HepG2 (cell line): ENCODE data around the gene FUBP3. TPM values are rescaled to one million over a fixed set of nuclear protein-coding genes. Genes with fewer than 3 reads are reported as not detected.

ENCODE experiments used
- BRD4 ChIP-seq: sonication (generic); formaldehyde crosslinking; IDR thresholded peaks from 2 replicates; pipeline ENCODE4 v1.4.0; 2020; ENCODE audit warnings: missing genetic modification reagents
- EZH2 ChIP-seq: conservative IDR thresholded peaks from 2 replicates; pipeline ENCODE4 v1.6.1; 2012; ENCODE audit warnings: mild to moderate bottlenecking, low read depth, low read length, moderate library complexity
- NAIF1 ChIP-seq: sonication (generic); formaldehyde crosslinking; IDR thresholded peaks from 2 replicates; pipeline ENCODE4 v1.5.0; 2020; ENCODE audit warnings: mild to moderate bottlenecking, missing genetic modification reagents, borderline replicate concordance
- NR2F2 ChIP-seq: IDR thresholded peaks from 2 replicates; pipeline ENCODE4 v1.6.1; 2012; ENCODE audit warnings: low read depth, inconsistent platforms, borderline replicate concordance
- SMAD1 ChIP-seq: sonication (generic); formaldehyde crosslinking; IDR thresholded peaks from 2 replicates; pipeline ENCODE4 v1.4.0; 2020; ENCODE audit warnings: missing genetic modification reagents, low read depth, mild to moderate bottlenecking, borderline replicate concordance
- SRSF1 ChIP-seq: fragments of 200-400 bp; formaldehyde crosslinking; optimal IDR thresholded peaks from 2 replicates; pipeline ENCODE3; 2017; ENCODE audit warnings: mild to moderate bottlenecking, low read depth, low read length, moderate library complexity
- ZBTB38 ChIP-seq: sonication (generic); formaldehyde crosslinking; IDR thresholded peaks from 2 replicates; pipeline ENCODE4 v1.5.1; 2020; ENCODE audit warnings: mild to moderate bottlenecking, missing genetic modification reagents
- ZNF260 ChIP-seq: sonication (generic); formaldehyde crosslinking; IDR thresholded peaks from 2 replicates; pipeline ENCODE4 v1.4.0; 2020; ENCODE audit warnings: missing genetic modification reagents, low read depth, mild to moderate bottlenecking, borderline replicate concordance
- ZNF615 ChIP-seq: sonication (generic); formaldehyde crosslinking; IDR thresholded peaks from 2 replicates; pipeline ENCODE4 v1.5.0; 2020; ENCODE audit warnings: mild to moderate bottlenecking, missing genetic modification reagents, borderline replicate concordance
- ZNF644 ChIP-seq: IDR thresholded peaks from 2 replicates; pipeline ENCODE4 v1.6.1; 2016; ENCODE audit warnings: low read depth
- polyA plus RNA-seq, 8 experiments: library from polyadenylated mRNA; depleted of rRNA in 3 of 8; stranded (reverse) in 7 of 8; unstranded in 1 of 8; fragments of >200 nt; fragmentation: Illumina TruSeq in 4 of 8; extraction: Trizol in 4 of 8; gene quantifications; 2 replicates each; pipeline versions ENCODE4 v1.2.1 to v1.2.3, GENCODE V29; 2011 to 2016; ENCODE audit warnings: low read depth in 4 of 8, missing spikeins in 1 of 8, mixed read lengths in 1 of 8; ENCODE audit not compliant: insufficient read depth in 1 of 8
- total RNA-seq, 5 experiments: library from RNA; depleted of rRNA; stranded (reverse); fragments of >200 nt; fragmentation: Illumina TruSeq; extraction: Trizol; gene quantifications; 2 replicates each; pipeline ENCODE4 v1.2.3, GENCODE V29; 2016; ENCODE audit warnings: low read depth in 1 of 5
- TF ChIP-seq, protein P1 (sequence below): IDR thresholded peaks from 2 replicates; pipeline ENCODE4 v1.6.1; 2016
- TF ChIP-seq, protein P2 (sequence below): sonication (generic); formaldehyde crosslinking; IDR thresholded peaks from 2 replicates; pipeline ENCODE4 v1.4.0; 2020; ENCODE audit warnings: missing genetic modification reagents
- TF ChIP-seq, protein P3 (sequence below): sonication (generic); formaldehyde crosslinking; IDR thresholded peaks from 2 replicates; pipeline ENCODE4 v1.8.0; 2022; ENCODE audit warnings: missing genetic modification reagents, mild to moderate bottlenecking, borderline replicate concordance
- TF ChIP-seq, protein P4 (sequence below), 2 experiments: fragments of 450-650 bp in 1 of 2; sonication (generic) in 1 of 2; formaldehyde crosslinking in 1 of 2; IDR thresholded peaks; 2 replicates each; pipeline versions ENCODE4 v1.6.1 to v1.8.0; 2016 to 2022; ENCODE audit warnings: antibody characterized with exemption in 1 of 2, mild to moderate bottlenecking in 1 of 2, missing genetic modification reagents in 1 of 2

Gene FUBP3
- total and polyA plus RNA-seq, 2 of the 13 experiments (the other 11 are each of a cell fraction or from before 2014, with no cell fraction given): 28.7 to 40.0 TPM

DNA sequence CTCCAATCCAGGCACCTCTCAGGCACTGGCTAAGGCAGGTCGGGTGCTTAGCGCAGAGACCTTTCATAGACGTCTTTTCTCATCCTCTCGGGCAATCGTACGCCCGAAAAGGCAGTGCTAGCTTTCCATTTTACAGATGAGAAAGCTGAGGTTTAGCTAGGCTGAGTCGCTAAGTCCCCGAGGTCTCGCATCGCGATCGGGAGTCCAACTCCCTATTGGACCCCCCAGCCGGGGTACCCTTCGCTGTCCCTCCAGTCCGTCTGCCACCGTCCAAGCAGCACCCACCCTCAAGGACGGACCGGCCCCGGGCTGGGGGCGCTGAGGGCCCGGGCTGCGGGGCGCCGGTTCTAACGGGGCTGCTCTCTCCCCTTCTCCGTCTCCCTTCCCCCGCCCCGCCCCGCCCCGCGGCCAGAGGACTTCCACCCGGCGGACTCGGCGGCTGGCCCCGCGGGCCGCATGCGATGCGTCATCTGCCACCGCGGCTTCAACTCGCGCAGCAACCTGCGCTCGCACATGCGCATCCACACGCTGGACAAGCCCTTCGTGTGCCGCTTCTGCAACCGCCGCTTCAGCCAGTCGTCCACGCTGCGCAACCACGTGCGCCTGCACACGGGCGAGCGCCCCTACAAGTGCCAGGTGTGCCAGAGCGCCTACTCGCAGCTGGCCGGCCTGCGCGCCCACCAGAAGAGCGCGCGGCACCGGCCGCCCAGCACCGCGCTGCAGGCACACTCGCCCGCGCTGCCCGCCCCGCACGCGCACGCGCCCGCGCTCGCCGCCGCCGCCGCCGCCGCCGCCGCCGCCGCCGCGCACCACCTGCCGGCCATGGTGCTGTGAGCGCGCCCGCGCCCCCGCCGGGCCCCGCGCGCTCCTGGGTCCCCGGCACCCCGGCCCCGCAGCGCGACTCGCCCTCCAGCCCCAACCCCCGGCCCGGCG is 101.7 kb downstream of the FUBP3 start (continued):
- TF ChIP-seq, protein P1, sequence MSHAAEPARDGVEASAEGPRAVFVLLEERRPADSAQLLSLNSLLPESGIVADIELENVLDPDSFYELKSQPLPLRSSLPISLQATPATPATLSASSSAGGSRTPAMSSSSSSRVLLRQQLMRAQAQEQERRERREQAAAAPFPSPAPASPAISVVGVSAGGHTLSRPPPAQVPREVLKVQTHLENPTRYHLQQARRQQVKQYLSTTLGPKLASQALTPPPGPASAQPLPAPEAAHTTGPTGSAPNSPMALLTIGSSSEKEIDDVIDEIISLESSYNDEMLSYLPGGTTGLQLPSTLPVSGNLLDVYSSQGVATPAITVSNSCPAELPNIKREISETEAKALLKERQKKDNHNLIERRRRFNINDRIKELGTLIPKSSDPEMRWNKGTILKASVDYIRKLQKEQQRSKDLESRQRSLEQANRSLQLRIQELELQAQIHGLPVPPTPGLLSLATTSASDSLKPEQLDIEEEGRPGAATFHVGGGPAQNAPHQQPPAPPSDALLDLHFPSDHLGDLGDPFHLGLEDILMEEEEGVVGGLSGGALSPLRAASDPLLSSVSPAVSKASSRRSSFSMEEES (CRISPR knock-in tag): peak; percentile 79
- TF ChIP-seq, protein P2, sequence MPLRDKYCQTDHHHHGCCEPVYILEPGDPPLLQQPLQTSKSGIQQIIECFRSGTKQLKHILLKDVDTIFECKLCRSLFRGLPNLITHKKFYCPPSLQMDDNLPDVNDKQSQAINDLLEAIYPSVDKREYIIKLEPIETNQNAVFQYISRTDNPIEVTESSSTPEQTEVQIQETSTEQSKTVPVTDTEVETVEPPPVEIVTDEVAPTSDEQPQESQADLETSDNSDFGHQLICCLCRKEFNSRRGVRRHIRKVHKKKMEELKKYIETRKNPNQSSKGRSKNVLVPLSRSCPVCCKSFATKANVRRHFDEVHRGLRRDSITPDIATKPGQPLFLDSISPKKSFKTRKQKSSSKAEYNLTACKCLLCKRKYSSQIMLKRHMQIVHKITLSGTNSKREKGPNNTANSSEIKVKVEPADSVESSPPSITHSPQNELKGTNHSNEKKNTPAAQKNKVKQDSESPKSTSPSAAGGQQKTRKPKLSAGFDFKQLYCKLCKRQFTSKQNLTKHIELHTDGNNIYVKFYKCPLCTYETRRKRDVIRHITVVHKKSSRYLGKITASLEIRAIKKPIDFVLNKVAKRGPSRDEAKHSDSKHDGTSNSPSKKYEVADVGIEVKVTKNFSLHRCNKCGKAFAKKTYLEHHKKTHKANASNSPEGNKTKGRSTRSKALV: peak; percentile 98
- TF ChIP-seq ZNF615 (CRISPR knock-in tag) (no peak), NAIF1 (CRISPR knock-in tag) (peak; percentile 49; the same call in 1 of the 2 replicates), ZBTB38 (CRISPR knock-in tag) (peak; percentile 59; the same call in 1 of the 2 replicates), NR2F2 (no peak), SRSF1 (no peak), EZH2 (no peak), SMAD1 (CRISPR knock-in tag) (no peak), BRD4 (CRISPR knock-in tag) (no peak), ZNF644 (CRISPR knock-in tag) (no peak), ZNF260 (CRISPR knock-in tag) (no peak)
- TF ChIP-seq, protein P3, sequence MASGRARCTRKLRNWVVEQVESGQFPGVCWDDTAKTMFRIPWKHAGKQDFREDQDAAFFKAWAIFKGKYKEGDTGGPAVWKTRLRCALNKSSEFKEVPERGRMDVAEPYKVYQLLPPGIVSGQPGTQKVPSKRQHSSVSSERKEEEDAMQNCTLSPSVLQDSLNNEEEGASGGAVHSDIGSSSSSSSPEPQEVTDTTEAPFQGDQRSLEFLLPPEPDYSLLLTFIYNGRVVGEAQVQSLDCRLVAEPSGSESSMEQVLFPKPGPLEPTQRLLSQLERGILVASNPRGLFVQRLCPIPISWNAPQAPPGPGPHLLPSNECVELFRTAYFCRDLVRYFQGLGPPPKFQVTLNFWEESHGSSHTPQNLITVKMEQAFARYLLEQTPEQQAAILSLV (CRISPR knock-in tag): peak; percentile 72; the same call in 1 of the 2 replicates
- TF ChIP-seq, protein P4, sequence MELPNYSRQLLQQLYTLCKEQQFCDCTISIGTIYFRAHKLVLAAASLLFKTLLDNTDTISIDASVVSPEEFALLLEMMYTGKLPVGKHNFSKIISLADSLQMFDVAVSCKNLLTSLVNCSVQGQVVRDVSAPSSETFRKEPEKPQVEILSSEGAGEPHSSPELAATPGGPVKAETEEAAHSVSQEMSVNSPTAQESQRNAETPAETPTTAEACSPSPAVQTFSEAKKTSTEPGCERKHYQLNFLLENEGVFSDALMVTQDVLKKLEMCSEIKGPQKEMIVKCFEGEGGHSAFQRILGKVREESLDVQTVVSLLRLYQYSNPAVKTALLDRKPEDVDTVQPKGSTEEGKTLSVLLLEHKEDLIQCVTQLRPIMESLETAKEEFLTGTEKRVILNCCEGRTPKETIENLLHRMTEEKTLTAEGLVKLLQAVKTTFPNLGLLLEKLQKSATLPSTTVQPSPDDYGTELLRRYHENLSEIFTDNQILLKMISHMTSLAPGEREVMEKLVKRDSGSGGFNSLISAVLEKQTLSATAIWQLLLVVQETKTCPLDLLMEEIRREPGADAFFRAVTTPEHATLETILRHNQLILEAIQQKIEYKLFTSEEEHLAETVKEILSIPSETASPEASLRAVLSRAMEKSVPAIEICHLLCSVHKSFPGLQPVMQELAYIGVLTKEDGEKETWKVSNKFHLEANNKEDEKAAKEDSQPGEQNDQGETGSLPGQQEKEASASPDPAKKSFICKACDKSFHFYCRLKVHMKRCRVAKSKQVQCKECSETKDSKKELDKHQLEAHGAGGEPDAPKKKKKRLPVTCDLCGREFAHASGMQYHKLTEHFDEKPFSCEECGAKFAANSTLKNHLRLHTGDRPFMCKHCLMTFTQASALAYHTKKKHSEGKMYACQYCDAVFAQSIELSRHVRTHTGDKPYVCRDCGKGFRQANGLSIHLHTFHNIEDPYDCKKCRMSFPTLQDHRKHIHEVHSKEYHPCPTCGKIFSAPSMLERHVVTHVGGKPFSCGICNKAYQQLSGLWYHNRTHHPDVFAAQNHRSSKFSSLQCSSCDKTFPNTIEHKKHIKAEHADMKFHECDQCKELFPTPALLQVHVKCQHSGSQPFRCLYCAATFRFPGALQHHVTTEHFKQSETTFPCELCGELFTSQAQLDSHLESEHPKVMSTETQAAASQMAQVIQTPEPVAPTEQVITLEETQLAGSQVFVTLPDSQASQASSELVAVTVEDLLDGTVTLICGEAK (IDR thresholded peaks at IDR 0.05): no peak
- TF ChIP-seq, protein P4 (CRISPR knock-in tag; IDR thresholded peaks at IDR 0.05): peak; percentile 91
